Hematopoietic multipotent progenitor cell treated with erythropoietin and hydrocortisone succinate and interleukin-3 and kit ligand, for 15 days (in vitro differentiated cells): ENCODE data around the gene ZW10.
"Not testable (repeated sequence)": the region's sequence is repeated elsewhere in the genome, so short reads cannot be mapped to it uniquely, and the experiment has no call there.

ENCODE experiments used
- DNase-seq: peaks from one replicate; pipeline ENCODE4 v3.0.0-alpha.2; 2015; ENCODE audit warnings: low spot score

The ZW10 gene

GRCh38 chr11:113773416-113774173 is at the start of gene ZW10:
Gene ZW10 (minus strand): TSS chr11:113773692. CDS start chr11:113773666, 26 bp downstream.
- peak; percentile 96 for DNase-seq

- DNase-seq: no peak
Observed at GRCh38 chr11:113818426-113818825, 44.9 kb upstream of the ZW10 start.

DNA sequence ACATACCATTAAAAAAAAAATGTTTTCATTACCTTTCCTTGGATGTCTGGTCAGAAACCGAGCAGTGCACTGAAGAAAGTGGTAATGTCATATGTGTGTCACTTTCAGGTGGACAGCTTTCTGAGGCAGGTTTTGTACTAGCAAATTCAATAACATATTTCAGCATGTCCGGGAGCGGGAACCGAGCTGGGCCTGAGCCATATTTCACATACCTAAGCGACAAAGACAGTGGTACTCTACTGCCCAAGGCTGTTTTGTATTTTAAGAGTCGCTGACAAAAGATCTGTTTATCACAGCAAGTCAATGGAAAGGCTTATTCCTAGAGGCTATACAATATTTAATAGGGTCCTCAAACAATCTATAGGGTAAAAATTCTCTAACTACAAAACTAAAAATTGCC is 44.1 kb upstream of the ZW10 start:
- no peak for DNase-seq

- DNase-seq: no peak
Observed at GRCh38 chr11:113817162-113817561, 43.7 kb upstream of the ZW10 start.

- DNase-seq: no peak
Observed at GRCh38 chr11:113814181-113814580, 40.7 kb upstream of the ZW10 start.

DNA sequence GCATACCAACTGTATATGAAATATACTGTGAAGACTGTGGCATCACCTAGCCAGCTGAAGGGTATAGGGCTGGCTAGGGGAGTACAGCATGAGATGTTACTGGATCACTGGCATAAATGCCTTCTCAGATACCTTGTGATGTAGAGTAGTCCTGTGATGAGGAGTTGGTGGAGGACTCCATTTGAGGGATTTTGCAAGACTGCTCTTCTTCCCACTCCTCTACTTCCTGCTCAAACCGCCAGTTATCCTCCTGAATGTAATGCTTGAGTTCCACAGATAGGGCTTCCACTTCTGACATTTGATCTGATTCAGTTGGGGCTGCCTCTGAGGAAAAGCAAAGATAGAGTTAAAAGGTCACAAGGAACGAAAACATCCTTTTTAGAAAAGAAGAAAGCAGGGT is 35.4 kb upstream of the ZW10 start:
- no peak for DNase-seq

DNA sequence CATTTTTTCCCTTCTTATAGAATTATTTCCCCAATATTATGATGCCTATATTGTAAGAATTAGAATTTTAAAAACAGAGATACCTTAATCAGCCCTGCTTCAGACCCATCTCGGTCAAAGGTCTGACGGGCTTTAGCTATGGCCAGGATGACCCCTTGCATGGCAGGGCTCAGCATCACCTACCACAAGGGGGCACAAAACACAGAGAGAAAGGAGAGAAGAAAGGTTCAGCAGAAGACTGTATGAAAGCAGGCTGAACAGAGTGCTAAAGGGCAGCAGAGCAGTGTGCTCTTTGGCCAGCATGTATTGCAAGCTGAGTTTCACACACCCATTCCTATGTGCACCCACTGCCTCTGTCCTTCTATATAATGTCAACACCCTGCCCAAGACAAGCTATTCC is 32.9 kb upstream of the ZW10 start:
- peak; percentile 17 for DNase-seq

DNA sequence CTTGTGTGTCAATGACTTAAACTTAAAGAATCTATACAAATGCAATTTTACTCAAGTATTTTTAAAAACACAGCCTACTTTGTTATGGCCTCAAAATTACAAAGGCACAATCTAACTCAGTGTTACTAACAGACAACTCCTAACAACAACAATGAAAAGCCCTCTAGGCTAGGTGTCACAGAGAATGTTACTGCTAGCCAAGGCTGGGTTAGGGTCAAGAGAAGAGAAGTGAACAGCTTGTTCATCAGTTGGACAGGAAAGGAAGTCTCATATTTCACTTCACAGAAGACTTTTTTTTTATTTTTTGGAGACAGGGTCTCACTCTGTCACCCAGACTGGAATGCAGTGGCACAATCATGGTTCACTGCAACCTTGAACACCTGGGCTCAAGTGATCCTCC is 32.1 kb upstream of the ZW10 start:
- DNase-seq: no peak

DNA sequence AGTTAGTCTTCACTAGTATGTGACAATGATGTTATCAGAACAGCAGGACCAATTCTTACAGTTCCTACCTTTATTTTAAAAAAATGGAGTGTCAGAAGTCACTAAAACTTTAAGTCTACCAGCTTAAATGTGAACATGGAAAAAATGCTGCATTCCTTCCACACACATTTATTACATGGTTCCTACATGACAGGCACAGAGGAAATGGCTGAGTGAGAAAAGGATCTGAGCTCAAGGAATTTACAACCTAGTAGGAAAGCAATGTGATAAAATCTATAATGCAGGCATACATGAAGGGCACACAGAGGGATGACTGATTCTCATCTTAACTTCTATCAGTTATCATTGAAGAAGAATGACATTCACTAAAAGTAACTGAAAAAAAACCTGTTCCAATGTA is 29.1 kb upstream of the ZW10 start:
- no peak for DNase-seq

DNA sequence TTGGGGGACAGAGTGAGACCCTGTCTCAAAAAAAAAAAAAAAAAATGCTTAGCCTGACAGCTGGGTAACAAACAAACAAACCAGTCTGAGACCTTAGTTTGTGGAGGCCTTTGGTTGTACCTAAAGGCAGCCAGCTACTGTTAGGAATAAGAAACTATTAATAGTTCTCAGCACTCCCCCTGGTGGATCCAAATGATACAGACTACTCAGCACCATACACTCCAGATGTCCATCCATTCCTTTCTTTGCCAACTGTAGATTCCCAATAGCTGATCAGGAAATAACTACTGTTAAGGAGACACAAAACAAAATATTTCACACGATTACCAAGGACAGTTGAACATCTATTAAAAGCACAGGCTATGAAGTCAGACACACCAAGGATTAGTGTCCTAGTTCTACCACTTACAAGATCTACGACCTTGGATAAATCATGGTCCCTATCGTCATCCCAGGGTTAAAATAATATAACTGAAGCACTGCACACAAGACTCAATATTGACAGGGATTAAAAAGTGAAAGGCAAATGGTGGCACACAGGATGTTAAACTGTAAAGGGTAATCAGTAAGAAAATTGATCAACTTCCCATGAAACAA is 23.3 kb upstream of the ZW10 start:
- DNase-seq: peak; percentile 55

GRCh38 chr11:113789675-113790320 is 16.3 kb upstream of the ZW10 start:
- no peak for DNase-seq

DNA sequence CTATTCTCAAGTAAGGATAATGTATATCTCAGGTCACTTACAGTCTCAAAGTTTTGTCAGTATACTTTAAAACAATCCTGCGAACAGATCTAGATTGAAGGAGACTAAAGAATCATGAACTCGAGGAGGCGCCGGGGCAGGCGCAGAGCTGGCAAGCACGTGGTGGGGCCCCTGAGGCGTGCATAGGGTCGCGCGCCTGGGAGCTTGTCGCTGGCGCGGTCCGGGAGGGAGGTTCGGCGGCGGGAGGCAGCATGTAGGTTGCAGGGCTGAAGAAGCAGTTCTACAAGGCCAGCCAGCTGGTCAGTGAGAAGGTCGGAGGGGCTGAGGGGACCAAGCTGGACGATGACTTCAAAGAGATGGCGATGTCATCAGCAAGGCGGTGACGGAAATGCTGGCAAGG is 15.5 kb upstream of the ZW10 start:
- DNase-seq: not testable (repeated sequence)

- no peak for DNase-seq
Observed at GRCh38 chr11:113782134-113782533, 8.6 kb upstream of the ZW10 start.

DNA sequence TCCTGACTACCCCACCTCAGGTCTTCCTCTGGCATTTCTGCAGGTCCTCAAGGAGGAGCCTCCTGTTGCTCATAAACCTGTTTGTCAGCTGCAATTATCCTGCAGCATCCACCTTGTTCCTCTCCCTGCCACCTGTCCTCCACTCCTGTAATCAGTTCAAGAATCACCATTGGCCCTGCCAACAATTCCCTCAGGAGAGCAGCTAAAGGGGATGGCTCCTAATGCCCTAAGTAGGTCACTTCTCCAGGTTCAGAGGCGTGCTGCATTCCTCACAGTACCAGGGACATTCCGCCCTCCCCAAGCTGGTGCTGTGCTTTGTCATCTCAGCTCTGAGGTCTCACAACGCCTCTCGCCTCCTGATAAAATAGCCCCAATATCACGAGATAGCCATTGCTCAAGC is 8.2 kb upstream of the ZW10 start:
- no peak for DNase-seq

DNA sequence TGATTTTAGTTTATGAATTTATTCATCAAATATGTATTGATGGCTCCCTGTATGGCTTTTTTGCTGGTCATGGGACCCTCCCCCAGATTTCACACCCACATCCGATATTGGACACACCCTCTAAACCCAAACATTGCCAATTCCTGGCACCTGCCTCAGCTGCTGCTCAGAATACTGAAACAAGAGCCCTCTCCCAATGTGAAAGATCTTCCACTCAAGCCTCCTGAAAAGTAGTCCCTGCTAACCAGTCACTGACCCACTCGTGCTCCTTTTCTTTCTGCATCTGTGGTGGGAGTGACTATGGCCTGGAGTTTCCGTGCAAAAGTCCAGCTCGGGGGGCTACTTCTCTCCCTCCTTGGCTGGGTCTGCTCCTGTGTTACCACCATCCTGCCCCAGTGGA is 6.0 kb upstream of the ZW10 start, which contains the start of gene CLDN25:
TSS of gene CLDN25 (plus strand) at position 301 of the 400 bp plus-strand sequence. CDS start at position 301, 0 bp downstream.
- DNase-seq: no peak

DNA sequence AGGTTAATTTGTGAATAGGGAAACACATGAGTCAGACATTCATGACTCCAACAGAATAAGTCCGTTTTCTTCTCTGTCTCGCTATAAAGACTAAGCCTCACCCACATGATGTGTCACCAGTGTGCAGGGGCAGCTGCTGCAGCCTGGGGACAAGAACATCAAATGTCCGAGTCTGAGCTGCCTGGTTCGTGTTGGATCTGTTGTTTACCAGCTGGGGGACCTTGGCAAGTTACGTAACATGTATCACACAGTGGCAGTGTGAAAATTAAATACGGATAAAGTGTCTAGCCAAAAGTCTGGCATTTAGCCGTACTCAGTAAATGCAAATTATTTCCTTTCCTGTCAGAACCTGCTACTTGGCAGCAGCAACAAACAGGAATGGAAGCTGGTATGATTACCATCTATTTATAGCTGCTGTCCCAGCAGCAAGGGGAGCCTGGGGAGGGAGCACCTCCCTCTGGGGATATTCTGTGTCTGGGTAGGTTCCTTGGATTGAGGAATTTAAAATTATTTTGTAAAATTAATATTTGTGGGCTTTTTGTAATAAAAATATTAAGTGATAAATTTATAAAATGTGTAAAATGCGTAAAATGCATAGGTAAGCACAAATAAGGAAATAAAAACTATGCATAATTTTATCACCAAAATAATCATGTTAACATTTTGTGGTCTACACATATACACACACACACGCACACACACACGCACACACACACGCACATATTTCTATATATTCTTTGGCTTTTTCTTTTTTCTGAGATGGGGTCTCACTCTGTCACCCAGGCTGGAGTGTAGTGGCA is 4.8 kb upstream of the ZW10 start:
- no peak for DNase-seq

GRCh38 chr11:113774174-113774503 is 647 bp upstream of the ZW10 start:
- DNase-seq: no peak

- DNase-seq: no peak
Observed at GRCh38 chr11:113773092-113773415, 438 bp downstream of the ZW10 start.

DNA sequence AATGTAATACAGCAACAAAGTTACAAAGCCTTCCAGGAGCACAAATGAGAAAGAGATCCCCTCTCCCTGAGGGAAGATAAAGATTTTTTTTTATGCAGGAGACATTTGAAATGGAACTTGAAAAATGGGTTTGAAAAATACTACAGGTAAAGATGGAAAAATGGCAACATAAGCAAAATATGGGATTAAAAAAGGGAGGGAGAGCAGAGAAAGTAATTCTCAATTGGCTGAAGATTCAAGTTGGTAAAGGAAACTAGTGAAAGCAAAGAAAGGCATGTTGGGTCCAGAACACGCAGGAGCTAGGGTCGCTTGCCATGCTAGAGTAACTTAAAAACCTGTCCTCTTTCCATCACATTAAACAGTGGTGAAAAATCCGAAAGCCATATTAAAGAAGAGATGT is 1.5 kb downstream of the ZW10 start:
- no peak for DNase-seq

DNA sequence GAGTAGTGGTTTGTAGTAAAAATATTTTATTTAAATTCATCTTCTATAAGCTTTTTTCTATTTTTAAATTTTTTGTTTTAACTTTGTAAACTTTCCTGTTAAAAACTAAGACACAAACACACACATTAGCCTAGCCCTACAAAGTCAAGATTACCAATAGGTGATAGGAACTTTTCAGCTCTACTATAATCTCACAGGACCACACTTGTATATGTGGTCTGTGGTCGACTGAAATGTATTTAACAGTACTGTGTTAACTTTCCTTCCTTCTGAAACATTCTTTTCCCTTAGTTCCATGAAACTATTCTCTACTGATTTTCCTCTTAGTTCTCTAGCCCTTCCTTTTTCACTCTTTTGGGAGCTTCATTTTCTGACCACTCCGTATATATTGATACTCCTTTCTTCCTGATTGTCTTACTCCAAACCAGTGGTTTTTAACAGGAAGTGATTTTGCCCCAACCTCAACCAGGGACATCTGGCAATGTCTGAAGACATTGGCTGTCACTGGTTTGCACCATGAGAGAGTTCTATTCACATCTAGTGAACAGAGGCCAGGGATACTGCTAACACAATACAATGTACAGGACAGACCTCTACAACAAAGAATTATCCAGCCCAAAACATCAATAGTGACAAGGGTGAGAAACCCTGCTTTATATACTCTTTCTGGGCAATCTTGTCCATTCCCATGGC is 8.8 kb downstream of the ZW10 start:
- no peak for DNase-seq

DNA sequence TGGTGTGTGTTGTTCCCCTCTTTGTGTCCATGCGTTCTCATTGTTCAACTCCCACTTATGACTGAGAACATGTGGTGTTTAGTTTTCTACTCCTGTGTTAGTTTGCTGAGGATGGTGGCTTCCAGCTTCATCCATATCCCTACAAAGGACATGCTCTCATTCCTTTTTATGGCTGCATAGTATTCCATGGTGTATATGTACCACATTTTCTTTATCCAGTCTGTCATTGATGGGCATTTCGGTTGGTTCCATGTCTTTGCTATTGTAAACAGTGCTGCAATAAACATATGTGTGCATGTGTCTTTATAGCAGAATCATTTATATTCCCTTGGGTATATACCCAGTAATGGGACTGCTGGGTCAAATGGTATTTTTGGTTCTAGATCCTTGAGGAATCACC is 10.5 kb downstream of the ZW10 start:
- DNase-seq: not testable (repeated sequence)

GRCh38 chr11:113760241-113760640 is 13.3 kb downstream of the ZW10 start:
- DNase-seq: no peak
